Bronchial smooth muscle cell (primary cell): ENCODE results near the gene TNFRSF13B. TPM values are rescaled to one million over a fixed set of nuclear protein-coding genes. Genes with fewer than 3 reads are reported as not detected.

ENCODE experiments used
- total RNA-seq: library from RNA; depleted of rRNA; stranded (reverse); fragments of >200 nt; gene quantifications from 2 replicates; pipeline ENCODE4 v1.2.1, GENCODE V29; 2014

TNFRSF13B gene
- 0.09 TPM in 1 of 2 replicates, not detected in the other for total RNA-seq

GRCh38 chr17:16971458-16972338 lies at the start of gene TNFRSF13B:
TSS of gene TNFRSF13B (minus strand) at chr17:16972118. CDS start at chr17:16972075, 43 bp downstream.

Other genes with a start within 250 kb of the TNFRSF13B start
- gene MPRIP, start 70.3 kb upstream of the TNFRSF13B start, total RNA-seq: 73.4 and 99.5 TPM in 2 replicates
- 1.9 and 2.4 TPM in 2 replicates for gene PLD6, start 234.2 kb upstream of the TNFRSF13B start, total RNA-seq